ENCODE measurements around the gene ARID5A. TPM values are rescaled to one million over a fixed set of nuclear protein-coding genes. Genes with fewer than 3 reads are reported as not detected.

The ARID5A gene
- total and polyA plus RNA-seq, 2 experiments from 2014 or later: 5.5 to 7.7 TPM

- TF ChIP-seq JUNB (IDR thresholded peaks at IDR 0.05; ENCODE audit: unreplicated experiment) (no peak), ETS1 (IDR thresholded peaks at IDR 0.05) (no peak), NANOG (IDR thresholded peaks at IDR 0.05; ENCODE audit: borderline replicate concordance) (no peak), EZH2phosphoT487 (IDR thresholded peaks at IDR 0.05; ENCODE audit: unreplicated experiment) (no peak)
- TF ChIP-seq, protein P1, sequence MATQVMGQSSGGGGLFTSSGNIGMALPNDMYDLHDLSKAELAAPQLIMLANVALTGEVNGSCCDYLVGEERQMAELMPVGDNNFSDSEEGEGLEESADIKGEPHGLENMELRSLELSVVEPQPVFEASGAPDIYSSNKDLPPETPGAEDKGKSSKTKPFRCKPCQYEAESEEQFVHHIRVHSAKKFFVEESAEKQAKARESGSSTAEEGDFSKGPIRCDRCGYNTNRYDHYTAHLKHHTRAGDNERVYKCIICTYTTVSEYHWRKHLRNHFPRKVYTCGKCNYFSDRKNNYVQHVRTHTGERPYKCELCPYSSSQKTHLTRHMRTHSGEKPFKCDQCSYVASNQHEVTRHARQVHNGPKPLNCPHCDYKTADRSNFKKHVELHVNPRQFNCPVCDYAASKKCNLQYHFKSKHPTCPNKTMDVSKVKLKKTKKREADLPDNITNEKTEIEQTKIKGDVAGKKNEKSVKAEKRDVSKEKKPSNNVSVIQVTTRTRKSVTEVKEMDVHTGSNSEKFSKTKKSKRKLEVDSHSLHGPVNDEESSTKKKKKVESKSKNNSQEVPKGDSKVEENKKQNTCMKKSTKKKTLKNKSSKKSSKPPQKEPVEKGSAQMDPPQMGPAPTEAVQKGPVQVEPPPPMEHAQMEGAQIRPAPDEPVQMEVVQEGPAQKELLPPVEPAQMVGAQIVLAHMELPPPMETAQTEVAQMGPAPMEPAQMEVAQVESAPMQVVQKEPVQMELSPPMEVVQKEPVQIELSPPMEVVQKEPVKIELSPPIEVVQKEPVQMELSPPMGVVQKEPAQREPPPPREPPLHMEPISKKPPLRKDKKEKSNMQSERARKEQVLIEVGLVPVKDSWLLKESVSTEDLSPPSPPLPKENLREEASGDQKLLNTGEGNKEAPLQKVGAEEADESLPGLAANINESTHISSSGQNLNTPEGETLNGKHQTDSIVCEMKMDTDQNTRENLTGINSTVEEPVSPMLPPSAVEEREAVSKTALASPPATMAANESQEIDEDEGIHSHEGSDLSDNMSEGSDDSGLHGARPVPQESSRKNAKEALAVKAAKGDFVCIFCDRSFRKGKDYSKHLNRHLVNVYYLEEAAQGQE (IDR thresholded peaks at IDR 0.05; ENCODE audit: unreplicated experiment): no peak
These were observed 54.5 kb downstream of the ARID5A start (continued) for GRCh38 chr2:96591054-96591453.

GRCh38 chr2:96591494-96591893 is 54.9 kb downstream of the ARID5A start:
- no peak overlapping the region for H3K4me3 ChIP-seq
- Mint-ChIP-seq H3K36me3 (ENCODE audit: low read depth) (peaks cover 31% of the 10 kb centered on the region), H3K4me1 (peaks cover 9% of the 10 kb centered on the region; the same call in 2 of the 3 replicates), H3K27me3 (ENCODE audit: insufficient read depth, low read depth, poor library complexity) (no peaks in the 10 kb centered on the region), H3K4me3 (no peak overlapping the region), H3K9me3 (no peaks in the 10 kb centered on the region), H3K27ac (no peak overlapping the region)
- H3K79me2 ChIP-seq (replicated peaks; ENCODE audit: insufficient read depth): no peaks in the 10 kb centered on the region
- 0 out of 2 replicates have a peak, but pooled peaks cover 4% of the 10 kb centered on the region for H3K4me1 ChIP-seq (ENCODE audit: insufficient read depth)
- no peak overlapping the region for H3K27ac ChIP-seq (ENCODE audit: low read depth)
- H3K27me3 ChIP-seq (ENCODE audit: insufficient read depth): no peaks in the 10 kb centered on the region
- H3K36me3 ChIP-seq (ENCODE audit: insufficient read depth): 0 out of 2 replicates have a peak, but pooled peaks cover 16% of the 10 kb centered on the region
- DNase-seq (ENCODE audit: low spot score) (no peak), ATAC-seq (no peak)
- TF ChIP-seq CREB1 (CRISPR knock-in tag; IDR thresholded peaks at IDR 0.05; ENCODE audit: low read depth): no peak
- TF ChIP-seq NANOG (IDR thresholded peaks at IDR 0.05; ENCODE audit: borderline replicate concordance): no peak
- TF ChIP-seq ETS1 (IDR thresholded peaks at IDR 0.05): no peak
- TF ChIP-seq STAT1 (IDR thresholded peaks at IDR 0.05; ENCODE audit: unreplicated experiment): no peak
- no peak for TF ChIP-seq EZH2phosphoT487 (IDR thresholded peaks at IDR 0.05; ENCODE audit: unreplicated experiment)
- TF ChIP-seq POLR2AphosphoS5 (IDR thresholded peaks at IDR 0.05; ENCODE audit: low read depth): no peak
- no peaks in the 10 kb centered on the region; the same call in 1 of the 2 replicates for H4K20me1 ChIP-seq (replicated peaks; ENCODE audit: insufficient read depth)
- H2AFZ ChIP-seq: no peak overlapping the region
- no peak overlapping the region for H3K4me2 ChIP-seq
- H3F3A ChIP-seq (replicated peaks; ENCODE audit: low read depth): no peaks in the 10 kb centered on the region
- H3K9me2 ChIP-seq (ENCODE audit: insufficient read depth): no peaks in the 10 kb centered on the region
